DMS 273 treated with DMSO at 0.1 percent for 48 hours (cell line): ENCODE results near the gene HSD11B1.

ENCODE experiments used
- DNase-seq: peaks from one replicate; lab custom pipeline; 2025; lab: John Stamatoyannopoulos, UW

Gene HSD11B1

DNA sequence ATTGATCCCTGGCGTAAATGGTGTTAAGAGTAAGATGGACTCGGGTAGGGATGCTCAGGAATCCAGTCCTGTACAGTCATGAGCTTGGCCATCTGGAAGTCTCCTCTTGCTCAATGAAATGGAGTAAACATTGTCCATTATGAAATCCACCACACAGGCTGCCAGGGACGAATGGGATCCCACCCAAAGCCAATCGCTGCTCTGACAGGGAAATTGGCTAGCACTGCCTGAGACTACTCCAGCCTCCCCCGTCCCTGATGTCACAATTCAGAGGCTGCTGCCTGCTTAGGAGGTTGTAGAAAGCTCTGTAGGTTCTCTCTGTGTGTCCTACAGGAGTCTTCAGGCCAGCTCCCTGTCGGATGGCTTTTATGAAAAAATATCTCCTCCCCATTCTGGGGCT, at the start of gene HSD11B1:
Gene HSD11B1 (plus strand): TSS at position 263 of the 400 bp plus-strand sequence. CDS start 97 bp downstream, at position 360.
- no peak for DNase-seq

DNA sequence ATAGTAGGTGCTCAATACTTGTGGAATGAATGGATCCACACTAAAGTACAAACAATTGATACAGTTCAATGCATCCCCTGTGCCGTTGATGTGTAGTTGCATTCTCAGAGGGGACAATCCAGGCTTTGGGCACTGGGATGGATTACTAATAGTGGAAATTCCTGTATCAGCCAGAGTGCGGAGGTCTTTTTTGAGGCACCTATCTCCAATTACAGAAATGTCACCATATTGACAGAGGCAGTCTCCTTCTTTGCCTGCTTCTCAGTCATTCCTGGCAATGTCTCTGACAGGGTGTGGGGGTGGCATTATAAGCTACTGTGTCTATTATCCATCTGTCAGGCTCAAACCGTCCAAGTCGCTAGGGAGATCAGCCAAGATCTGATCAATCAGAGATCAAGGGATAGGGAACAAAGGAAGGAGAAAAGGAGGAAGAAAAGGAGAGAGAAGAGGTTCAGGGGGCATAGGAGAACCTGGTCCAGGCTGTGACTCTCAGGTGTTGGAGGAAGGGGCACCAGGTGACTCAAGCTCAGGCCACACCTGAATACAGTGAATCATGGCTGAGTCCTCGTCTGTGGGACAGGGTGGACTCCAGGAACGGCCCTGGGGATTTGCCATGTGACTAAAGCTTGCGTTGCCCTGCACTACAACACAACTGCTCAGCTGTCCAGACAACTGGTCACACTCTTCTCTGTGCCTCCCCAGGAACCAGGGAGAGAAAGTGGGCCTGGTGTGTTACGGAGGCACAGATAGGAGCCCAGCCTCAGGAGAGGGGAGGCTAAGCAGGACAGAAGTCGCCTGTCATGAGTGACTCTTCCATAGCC, 49.0 kb upstream of the HSD11B1 start:
- DNase-seq: no peak

DNA sequence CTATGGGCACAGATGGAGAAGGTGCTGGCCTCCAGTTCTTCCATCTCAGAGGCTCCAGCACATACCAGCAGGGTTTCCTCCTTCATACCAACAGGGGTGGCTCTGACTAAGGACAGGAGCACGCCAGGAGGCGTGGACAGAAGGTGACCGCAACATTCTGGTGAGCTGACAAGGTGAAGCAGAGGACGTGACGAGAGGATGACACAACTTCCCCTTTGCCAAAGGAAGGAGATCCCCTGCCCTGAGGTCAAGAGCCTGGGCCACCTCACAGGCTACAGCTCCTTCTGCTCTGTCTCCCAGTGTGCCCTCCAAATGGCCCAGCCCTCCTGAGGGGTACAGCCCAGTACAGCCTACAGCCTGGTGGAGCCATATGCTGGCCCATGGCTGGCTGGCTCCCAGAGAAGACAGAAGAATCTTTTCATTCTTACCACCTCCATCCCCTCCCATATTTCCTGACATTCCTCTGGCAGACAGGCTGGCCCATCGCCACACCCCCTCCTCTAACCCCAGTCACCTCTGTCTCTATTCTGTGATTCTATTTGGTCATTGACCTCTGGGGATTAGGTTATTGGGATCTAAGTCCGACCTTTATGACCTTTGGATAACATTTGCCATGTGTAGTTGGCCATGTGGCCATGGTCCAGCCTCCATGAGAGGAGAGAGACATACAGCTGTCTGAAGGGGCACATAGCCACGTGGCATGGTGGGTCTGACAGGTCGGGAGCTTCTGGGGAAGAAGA, 47.3 kb upstream of the HSD11B1 start:
- no peak for DNase-seq

DNA sequence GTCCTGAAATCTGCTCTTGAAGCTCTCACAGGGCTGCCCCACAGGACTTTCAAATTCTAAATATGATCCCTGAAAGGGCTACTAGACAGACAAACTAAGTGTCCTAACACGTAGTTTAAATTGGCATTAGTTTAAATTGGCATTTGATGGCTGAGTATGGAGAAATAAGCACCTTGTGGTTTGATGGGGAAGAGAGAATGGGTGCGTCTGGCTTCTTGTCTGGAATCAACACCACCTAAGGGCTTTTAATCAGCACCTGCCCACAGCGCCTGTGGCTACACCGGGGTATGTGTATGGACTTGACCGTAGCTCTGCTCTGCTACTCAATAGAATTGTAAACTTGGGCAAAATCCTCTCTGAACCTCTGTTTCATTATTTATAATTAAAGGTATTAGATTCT, 46.7 kb upstream of the HSD11B1 start:
- DNase-seq: no peak

DNA sequence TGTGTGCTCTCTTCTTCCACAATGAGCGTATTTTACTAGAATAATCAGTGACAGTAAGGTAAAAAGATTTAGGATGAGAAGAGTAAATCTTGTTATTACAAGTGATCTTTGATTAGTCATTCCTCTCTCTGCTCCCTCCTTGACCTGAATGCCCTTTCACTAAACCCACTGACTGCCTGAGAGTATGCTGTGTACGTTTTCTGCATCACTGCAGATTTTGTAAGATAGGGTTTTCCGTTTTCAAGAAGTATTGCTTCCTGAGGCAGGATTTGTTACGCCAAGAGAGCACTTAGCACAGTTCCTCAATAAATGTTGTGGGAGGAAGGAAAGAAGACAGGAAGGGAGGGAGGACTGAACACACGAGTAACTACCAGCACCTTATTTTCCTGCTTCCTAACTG, 44.7 kb upstream of the HSD11B1 start:
- no peak for DNase-seq

DNA sequence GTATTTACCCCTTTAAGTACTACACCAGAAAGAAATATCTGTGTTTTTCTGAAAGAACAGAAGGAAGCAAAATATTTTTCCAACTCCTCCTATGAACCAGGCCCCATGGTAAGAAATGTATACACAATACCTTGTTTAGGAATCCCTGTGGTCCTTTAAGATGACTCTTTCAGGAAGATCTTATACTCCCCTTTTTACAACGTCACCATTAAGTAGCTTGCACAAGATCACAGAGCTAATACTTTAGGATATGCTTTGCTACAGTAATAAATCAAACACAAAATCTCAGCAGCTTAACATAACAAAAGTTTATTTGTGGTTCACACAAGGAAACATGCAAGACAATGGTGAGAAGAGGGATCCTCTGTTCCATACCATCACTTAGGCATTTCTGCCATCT, 43.6 kb upstream of the HSD11B1 start:
- no peak for DNase-seq

DNA sequence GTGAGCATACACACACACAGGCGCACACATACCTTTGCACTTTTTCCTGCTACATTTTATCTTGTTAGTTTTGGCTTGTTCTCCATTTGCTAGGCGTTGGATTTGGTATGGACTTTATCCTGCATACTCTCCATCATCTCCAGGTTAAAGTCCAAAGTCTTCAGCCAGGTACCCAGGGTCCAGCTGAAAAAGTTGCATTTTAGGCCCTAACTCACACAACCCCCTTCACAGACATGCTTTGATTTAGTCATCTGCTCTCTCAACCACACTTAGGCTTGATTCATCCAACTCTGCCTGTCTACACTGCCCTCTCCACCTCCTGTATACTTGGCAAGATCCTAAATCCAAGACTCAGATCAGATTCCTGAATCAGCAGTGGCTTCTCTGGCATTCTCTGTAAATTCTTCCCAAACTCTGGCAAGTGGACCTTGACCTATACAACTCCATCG, 41.7 kb upstream of the HSD11B1 start:
- no peak for DNase-seq

DNA sequence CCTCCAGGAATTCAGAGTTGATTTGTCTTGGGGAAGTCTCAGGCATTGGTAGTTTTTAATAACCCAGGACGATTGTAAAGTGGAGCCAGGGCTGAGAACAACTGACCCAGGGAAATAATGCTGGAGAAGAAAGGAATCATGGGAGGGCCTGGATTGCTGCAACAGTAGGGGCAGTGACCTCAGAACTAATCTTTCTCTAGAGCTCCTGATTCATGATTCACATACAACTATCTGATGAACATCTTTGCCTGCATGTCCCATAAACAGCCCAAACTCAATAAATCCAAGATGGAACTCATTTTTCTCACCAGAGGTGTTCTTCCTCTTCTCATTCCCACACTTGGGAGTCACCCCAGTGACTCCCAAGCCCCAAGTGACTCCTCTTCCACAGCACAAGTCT, 37.5 kb upstream of the HSD11B1 start:
- DNase-seq: no peak

DNA sequence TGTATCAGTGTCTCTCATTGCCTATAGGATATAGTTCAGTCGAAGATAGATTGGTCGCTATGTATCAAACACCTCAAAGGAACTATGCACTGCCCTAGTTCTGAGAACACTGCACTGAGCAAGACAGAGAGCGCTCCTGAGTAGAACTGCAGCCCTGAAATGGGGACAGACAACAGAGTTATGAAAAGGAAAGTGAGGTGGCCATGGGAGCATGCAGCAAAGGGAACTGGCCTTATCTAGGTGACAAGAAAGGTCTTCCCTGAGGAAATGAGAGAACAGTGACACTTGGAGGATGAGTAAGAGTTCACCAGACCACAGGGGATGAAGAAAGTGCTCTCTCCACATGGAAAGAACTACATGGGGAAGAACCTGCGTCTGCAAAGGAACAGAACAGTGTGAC, 36.9 kb upstream of the HSD11B1 start:
- DNase-seq: no peak

DNA sequence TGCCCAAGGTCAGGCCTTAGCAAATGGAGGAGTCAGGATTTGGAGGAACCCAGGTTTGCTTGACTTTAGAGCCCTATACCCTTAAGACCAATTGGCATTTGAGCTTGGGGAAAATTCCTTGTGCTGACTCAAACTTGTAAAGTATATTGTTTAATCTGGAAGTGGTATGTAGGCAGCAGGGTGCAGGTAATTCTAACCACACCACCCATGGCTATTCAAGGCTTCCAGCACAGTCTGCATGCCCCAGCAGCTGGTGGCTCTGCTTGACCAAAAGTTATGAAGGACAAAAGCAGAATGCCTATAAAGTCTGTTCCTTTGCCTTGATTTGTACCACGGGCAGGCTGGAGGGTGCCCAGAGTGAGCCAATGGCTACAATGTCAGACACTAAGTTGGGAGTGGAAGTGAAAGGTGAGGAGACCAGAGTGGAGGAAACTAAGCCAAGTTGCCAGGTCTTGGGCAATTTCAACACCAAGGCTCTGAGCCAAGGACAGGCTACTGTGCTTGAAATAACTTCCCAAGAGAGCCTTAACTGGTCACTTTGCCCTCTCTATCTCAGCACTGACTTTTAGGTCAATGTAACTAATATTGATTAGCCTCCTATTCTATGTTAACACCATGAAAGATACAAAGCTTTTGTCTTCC, 34.1 kb upstream of the HSD11B1 start:
- no peak for DNase-seq

DNA sequence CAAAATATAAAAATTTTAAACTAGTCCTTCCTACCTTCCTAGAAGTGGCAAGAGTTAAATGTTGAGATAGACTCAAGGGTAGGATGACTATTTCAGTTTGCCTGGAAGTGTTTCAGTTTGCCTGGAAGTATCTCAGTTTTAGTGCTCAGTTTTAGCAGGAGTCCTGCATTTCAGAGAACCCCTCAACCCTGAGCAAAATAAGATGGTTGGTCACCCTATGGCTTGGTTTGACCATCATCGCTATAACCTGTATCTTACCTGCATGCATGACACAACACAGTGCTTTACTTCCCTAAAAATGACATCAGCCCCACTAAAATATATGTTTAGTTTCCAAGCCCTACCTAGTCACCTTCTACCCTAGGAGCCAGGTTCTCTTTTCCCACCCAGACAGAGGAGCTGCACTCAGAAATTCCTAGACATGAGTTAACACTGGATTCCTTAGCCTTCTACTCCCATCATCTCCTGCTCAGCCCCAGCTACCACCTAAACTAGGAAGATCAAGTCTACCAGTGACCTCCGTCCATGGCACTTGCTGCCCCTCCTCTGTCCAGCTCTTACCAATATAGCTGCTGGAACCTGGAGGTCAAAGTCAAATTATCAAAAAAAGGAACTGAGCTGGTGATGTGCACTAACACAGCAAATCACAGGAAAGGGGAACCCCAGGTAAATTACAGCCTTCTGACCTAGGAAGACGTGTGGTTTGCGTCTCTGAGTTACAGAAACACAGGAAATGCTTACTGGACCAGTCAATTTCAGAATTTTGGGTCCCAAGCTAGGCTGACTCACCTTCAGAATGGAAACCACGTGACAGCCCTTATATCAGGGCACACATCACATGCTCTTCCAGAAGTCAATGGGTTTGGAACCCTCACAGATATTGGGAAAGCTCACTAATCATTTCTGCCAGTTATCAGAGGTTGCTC, 31.7 kb upstream of the HSD11B1 start:
- DNase-seq: no peak

DNA sequence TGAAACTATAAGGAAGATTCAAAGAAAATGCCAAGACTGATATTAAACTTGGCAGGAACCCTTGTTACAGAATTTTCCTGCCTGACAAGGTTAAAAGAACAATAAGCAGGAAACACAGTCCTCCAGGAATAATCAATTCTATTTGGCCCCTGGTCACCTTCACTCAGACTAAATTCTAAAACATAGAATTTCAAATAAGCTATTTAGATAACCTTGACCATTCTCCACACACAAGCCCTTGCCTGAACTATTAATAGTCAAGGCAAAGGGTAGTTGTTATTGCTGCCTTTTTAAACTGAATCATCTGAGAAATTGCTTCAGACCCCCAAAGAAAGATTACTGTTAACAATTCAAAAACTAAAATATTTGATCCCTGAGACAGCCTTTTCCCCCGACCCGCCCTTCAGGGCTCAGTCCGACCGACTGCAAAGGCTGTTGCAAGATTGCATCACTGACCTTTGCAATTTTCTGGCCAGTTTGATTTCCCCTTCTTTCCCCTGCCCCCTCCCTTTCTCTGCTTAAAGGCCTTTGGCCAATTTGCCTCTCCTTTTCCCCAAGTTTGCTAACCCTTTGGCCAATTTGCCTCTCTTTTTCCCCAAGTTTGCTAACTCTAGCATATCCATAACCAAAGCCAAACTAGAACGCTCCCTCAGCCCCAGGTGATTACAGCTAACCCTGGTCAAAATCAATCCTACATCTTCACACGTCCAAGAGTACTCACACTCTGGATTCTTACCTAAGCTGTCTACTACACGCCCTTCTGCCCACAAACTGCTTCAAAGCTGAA, 30.8 kb upstream of the HSD11B1 start:
- DNase-seq: no peak

DNA sequence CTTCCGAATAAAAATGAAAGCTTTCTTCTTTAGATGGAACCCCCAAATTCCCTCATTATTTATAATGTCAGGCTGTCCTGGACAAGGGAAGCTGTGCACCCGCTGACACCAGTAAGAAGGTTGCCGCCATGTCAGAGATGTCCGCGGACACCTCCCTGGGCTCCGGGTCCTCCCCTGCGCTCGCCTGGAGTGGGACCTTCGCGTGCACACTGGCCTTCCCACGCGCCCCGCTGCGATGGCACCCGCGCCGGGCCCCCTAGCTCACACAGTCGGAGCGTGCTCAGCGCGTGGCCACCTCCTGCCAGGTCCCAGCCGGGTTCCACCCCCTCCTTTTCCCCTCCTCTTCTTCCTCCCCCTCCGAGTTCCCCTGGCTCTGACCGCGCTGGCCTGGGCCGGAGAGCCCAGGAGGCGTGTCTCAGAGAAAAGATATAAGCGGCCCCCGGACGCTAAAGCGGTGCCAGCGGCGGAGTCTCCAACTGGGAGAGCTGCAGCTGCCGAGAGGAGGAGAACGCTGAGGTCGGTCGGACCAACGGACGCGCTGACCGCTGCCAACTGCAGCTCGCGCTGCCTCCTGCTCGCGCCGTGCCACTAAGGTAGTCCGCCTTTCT, 29.6 kb upstream of the HSD11B1 start, which contains the start of gene G0S2:
Gene G0S2 (plus strand): TSS at position 456 of the 608 bp plus-strand sequence. CDS start 273 bp downstream, outside the sequence.
- DNase-seq: no peak

DNA sequence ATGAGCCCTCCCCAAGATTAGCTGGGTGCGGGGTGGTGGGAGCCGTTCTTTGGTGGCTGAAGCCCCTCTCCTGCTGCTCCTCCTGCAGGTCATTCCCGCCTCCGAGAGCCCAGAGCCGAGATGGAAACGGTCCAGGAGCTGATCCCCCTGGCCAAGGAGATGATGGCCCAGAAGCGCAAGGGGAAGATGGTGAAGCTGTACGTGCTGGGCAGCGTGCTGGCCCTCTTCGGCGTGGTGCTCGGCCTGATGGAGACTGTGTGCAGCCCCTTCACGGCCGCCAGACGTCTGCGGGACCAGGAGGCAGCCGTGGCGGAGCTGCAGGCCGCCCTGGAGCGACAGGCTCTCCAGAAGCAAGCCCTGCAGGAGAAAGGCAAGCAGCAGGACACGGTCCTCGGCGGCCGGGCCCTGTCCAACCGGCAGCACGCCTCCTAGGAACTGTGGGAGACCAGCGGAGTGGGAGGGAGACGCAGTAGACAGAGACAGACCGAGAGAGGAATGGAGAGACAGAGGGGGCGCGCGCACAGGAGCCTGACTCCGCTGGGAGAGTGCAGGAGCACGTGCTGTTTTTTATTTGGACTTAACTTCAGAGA, 29.0 kb upstream of the HSD11B1 start:
- no peak for DNase-seq

DNA sequence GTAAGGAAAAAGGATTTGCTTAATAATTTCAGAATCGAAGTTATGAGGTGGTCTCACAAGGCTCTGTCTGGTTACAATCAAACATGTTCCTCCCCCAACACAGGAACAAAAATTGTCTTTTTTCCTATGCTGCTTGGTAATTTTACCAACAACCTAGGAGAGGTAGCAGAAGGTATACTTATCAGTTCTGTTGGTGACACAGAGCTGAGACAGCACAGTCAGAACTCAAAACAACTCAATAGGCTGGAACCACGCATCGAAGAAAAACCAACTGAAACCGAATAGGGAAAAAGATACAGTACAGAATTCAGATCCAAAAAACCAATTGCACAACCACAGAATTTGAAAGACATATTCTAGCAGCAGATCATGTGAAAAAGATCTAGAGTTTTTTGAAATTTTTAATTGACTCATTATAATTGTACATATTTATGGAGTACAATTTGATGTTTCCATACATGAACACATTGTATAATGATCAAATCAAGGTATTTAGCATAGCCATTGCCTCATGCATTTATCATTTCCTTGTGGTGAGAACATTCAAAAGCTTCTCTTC, 25.6 kb upstream of the HSD11B1 start:
- no peak for DNase-seq

DNA sequence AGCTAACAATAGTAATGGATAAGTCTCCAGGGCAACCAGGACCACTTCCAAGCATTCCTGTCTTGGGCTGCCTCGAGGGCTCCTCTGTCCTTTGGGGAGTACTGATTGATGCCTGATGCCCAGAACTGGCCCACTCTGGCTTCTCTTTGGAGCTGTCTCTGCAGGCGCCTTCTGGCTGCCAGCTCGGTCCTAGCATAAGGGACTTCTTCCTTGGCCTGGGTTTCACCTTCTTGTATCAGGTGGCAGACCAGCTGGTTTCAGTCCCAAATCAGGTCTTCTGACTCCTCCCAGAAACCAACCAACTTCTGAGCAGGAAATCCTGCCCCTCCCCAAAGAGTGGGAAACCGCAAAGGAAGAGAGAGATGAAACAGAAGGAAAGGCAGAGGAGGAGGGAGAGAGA, 18.8 kb upstream of the HSD11B1 start:
- no peak for DNase-seq

DNA sequence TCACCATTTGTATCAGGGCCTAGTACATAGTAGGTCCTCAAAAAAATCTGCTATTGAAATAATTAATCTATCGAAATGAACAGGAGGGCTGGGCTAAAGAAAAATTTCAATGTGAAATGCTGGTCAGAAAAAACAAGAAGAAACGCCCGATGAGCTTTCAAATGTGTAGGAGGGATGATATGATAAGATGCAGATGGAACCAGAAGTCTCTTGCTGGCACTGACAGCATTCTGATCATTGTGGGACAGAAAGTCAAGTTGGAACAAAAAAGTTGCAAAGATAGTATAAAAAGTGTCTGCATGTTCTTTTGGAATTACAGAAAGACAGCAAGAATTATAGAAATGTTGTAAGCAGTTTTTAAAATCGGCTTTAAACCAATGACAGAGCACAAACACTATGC, 18.3 kb upstream of the HSD11B1 start:
- DNase-seq: no peak

DNA sequence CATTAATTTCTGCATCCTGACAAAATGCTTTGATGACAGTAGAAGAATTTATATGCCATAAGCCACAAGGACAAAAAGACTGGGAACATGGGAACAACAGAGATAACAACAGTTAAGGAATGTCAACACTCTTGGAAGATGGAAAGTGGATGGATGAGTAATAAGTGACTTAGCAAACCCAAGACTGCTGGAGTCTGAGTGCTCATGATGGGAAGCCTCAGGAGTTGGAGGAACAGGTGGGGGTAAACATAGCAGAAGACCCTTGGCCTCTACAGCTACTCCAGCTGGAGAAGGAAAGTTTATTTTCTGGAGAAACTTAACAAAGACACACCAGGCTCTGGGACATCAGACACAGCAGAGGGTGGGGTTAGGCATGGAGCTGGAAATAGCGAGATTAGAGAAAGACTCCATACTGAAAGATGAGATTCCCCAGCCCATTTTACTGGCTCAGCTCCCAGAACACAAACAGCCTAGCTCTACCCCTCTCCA, 15.9 kb upstream of the HSD11B1 start:
- no peak for DNase-seq

DNA sequence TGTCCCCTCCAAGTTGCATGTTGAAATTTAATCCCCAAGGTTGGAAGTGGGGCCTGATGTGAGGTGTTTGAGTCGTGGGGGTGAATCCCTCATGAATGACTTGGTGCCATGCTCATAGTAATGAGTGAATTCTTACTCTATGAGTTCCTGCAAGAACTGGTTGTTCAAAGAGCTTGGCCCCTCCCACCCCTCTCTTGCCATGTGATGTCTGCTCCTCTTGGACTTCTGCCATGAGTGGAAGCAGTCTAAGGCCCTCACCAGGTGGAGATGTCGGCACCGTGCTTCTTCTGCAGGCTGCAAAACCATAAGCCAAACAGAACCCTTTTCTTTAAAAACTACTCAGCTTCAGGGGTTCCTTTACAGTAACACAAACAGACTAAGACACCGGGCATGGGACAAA, 15.2 kb upstream of the HSD11B1 start:
- DNase-seq: no peak

DNA sequence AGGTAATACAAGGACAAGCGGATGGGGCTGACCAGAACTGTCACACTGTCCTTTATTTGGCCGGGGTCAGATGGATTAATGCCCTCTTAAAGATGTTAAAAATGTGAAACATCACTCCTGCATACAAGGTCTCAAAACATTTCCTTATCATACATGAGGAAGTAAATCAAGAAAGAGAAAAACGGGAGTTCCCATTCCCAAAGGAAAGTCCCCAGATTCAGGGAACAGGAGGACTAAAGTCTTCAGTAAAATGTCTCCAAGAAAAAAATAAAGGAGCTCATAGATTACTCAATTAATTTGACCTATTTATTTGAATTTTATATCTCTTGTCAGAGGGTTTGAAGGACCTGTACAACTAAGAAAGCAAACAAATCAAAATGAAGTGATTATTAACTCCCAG, 13.4 kb upstream of the HSD11B1 start:
- DNase-seq: no peak
